GM18517 (cell line): ENCODE results near the gene CDC45.

Source experiments
- ATAC-seq: cut with Tn5 transposase; IDR thresholded peaks from one replicate; pipeline ENCODE4 v1.9.1; 2021; ENCODE audit warnings: mild to moderate bottlenecking, moderate library complexity; ENCODE audit not compliant: unreplicated experiment

The CDC45 gene

GRCh38 chr22:19510919-19511341 lies 31.2 kb downstream of the CDC45 start:
- no peak for ATAC-seq

GRCh38 chr22:19513823-19514222 lies 34.1 kb downstream of the CDC45 start:
- no peak for ATAC-seq

GRCh38 chr22:19514831-19515565 lies 35.3 kb downstream of the CDC45 start:
- ATAC-seq = no peak

GRCh38 chr22:19515654-19516377 lies 36.1 kb downstream of the CDC45 start:
- no peak for ATAC-seq

GRCh38 chr22:19516378-19517170 lies 36.9 kb downstream of the CDC45 start:
- no peak for ATAC-seq

- ATAC-seq = no peak
Observed at GRCh38 chr22:19517171-19517500, 37.4 kb downstream of the CDC45 start.

- ATAC-seq = no peak
Observed at GRCh38 chr22:19517919-19518611, 38.3 kb downstream of the CDC45 start.

GRCh38 chr22:19518635-19519034 lies 38.9 kb downstream of the CDC45 start:
- no peak for ATAC-seq

- ATAC-seq = no peak
Observed at GRCh38 chr22:19519041-19519926, 39.6 kb downstream of the CDC45 start.

GRCh38 chr22:19520007-19520406 lies 40.3 kb downstream of the CDC45 start:
- ATAC-seq = no peak

- no peak for ATAC-seq
Observed at GRCh38 chr22:19520566-19521305, 41.0 kb downstream of the CDC45 start.

- ATAC-seq = no peak
Observed at GRCh38 chr22:19522190-19522880, 42.6 kb downstream of the CDC45 start.

GRCh38 chr22:19522881-19523239 lies 43.1 kb downstream of the CDC45 start:
- ATAC-seq = no peak

- ATAC-seq = no peak
Observed at GRCh38 chr22:19523240-19524169, 43.8 kb downstream of the CDC45 start.

- ATAC-seq = no peak
Observed at GRCh38 chr22:19524170-19525115, 44.7 kb downstream of the CDC45 start, which contains the start of gene CLDN5. CLDN5 (minus strand) TSS chr22:19524410; CDS start chr22:19524255, 155 bp downstream.

- ATAC-seq = no peak
Observed at GRCh38 chr22:19525116-19525660, 45.5 kb downstream of the CDC45 start.
